ENCODE results near the gene FIG4. TPM values are rescaled to one million over a fixed set of nuclear protein-coding genes. Genes with fewer than 3 reads are reported as not detected.

The FIG4 gene
- total RNA-seq, 1 donor from 2014 or later = 14.7 TPM

- FAIRE-seq (no peak), DNase-seq (ENCODE audit: low read depth) (no peak)
- TF ChIP-seq CTCF (IDR thresholded peaks at IDR 0.05; ENCODE audit: insufficient read depth, low read length, severe bottlenecking) = no peak
- no peaks in the 10 kb centered on the region for H3K36me3 ChIP-seq (ENCODE audit: control insufficient read depth, insufficient read depth, low read length)
- no peak overlapping the region for H3K4me3 ChIP-seq (ENCODE audit: low read depth, low read length)
- no peaks in the 10 kb centered on the region for H3K27me3 ChIP-seq (ENCODE audit: control insufficient read depth, insufficient read depth, low read length)
Measured at GRCh38 chr6:109874621-109875020, 183.5 kb downstream of the FIG4 start.

Other genes with a start within 250 kb of the FIG4 start
- gene MICAL1, start 235.5 kb upstream of the FIG4 start, total RNA-seq = 12.4 and 14.2 TPM in 2 replicates
- gene ZBTB24, start 208.1 kb upstream of the FIG4 start, total RNA-seq = 4.6 and 6.3 TPM in 2 replicates
- 3.2 and 4.2 TPM in 2 replicates for gene AK9, start 94 bp upstream of the FIG4 start, total RNA-seq

Measured in bronchial epithelial cell (primary cell).